Measurements from ENCODE around the gene TBC1D22A. TPM values are rescaled to one million over a fixed set of nuclear protein-coding genes. Genes with fewer than 3 reads are reported as not detected.

Gene TBC1D22A
- total RNA-seq, 1 donor from 2014 or later, result 28.9 TPM

GRCh38 chr22:47102648-47103047, 340.2 kb downstream of the TBC1D22A start:
- peak; percentile 21 for DNase-seq (ENCODE audit: extremely low spot score, unreplicated experiment)
- H3K36me3 Mint-ChIP-seq (ENCODE audit: unreplicated experiment), result no peaks in the 10 kb centered on the region
- peaks cover 16% of the 10 kb centered on the region for H3K4me1 Mint-ChIP-seq (ENCODE audit: unreplicated experiment)
- no peak for TF ChIP-seq CTCF (IDR thresholded peaks at IDR 0.05)
- no peak overlapping the region for H3K27ac Mint-ChIP-seq (ENCODE audit: unreplicated experiment)
- H3K9me3 Mint-ChIP-seq (ENCODE audit: unreplicated experiment), result no peaks in the 10 kb centered on the region
- H3K27me3 Mint-ChIP-seq (ENCODE audit: unreplicated experiment), result no peaks in the 10 kb centered on the region
- H3K4me3 Mint-ChIP-seq (ENCODE audit: unreplicated experiment), result no peak overlapping the region

- Mint-ChIP-seq H3K9me3 (ENCODE audit: unreplicated experiment) (no peaks in the 10 kb centered on the region), H3K27me3 (ENCODE audit: unreplicated experiment) (no peaks in the 10 kb centered on the region), H3K27ac (ENCODE audit: unreplicated experiment) (no peak overlapping the region), H3K36me3 (ENCODE audit: unreplicated experiment) (no peaks in the 10 kb centered on the region), H3K4me1 (ENCODE audit: unreplicated experiment) (peaks cover 19% of the 10 kb centered on the region), H3K4me3 (ENCODE audit: unreplicated experiment) (no peak overlapping the region)
- no peak for TF ChIP-seq CTCF (IDR thresholded peaks at IDR 0.05)
- peak; percentile 1 for DNase-seq (ENCODE audit: extremely low spot score, unreplicated experiment)
Observed at GRCh38 chr22:47105085-47105484, 342.6 kb downstream of the TBC1D22A start.

GRCh38 chr22:47106806-47107205, 344.4 kb downstream of the TBC1D22A start:
- peaks cover 4% of the 10 kb centered on the region for H3K36me3 Mint-ChIP-seq (ENCODE audit: unreplicated experiment)
- no peak overlapping the region for H3K27ac Mint-ChIP-seq (ENCODE audit: unreplicated experiment)
- TF ChIP-seq CTCF (IDR thresholded peaks at IDR 0.05), result no peak
- H3K27me3 Mint-ChIP-seq (ENCODE audit: unreplicated experiment), result no peaks in the 10 kb centered on the region
- H3K4me3 Mint-ChIP-seq (ENCODE audit: unreplicated experiment), result no peak overlapping the region
- H3K4me1 Mint-ChIP-seq (ENCODE audit: unreplicated experiment), result peaks cover 19% of the 10 kb centered on the region
- H3K9me3 Mint-ChIP-seq (ENCODE audit: unreplicated experiment), result no peaks in the 10 kb centered on the region
- no peak for DNase-seq (ENCODE audit: extremely low spot score, unreplicated experiment)

- DNase-seq (ENCODE audit: extremely low spot score, unreplicated experiment), result no peak
- Mint-ChIP-seq H3K4me3 (ENCODE audit: unreplicated experiment) (no peak overlapping the region), H3K9me3 (ENCODE audit: unreplicated experiment) (no peaks in the 10 kb centered on the region), H3K4me1 (ENCODE audit: unreplicated experiment) (peaks cover 19% of the 10 kb centered on the region), H3K36me3 (ENCODE audit: unreplicated experiment) (peaks cover 4% of the 10 kb centered on the region), H3K27me3 (ENCODE audit: unreplicated experiment) (no peaks in the 10 kb centered on the region), H3K27ac (ENCODE audit: unreplicated experiment) (no peak overlapping the region)
- TF ChIP-seq CTCF (IDR thresholded peaks at IDR 0.05), result no peak
Observed at GRCh38 chr22:47107431-47107830, 345.0 kb downstream of the TBC1D22A start.

- H3K27me3 Mint-ChIP-seq (ENCODE audit: unreplicated experiment), result no peaks in the 10 kb centered on the region
- DNase-seq (ENCODE audit: extremely low spot score, unreplicated experiment), result no peak
- TF ChIP-seq CTCF (IDR thresholded peaks at IDR 0.05), result no peak
- H3K36me3 Mint-ChIP-seq (ENCODE audit: unreplicated experiment), result peaks cover 4% of the 10 kb centered on the region
- no peaks in the 10 kb centered on the region for H3K9me3 Mint-ChIP-seq (ENCODE audit: unreplicated experiment)
- H3K4me3 Mint-ChIP-seq (ENCODE audit: unreplicated experiment), result no peak overlapping the region
- H3K4me1 Mint-ChIP-seq (ENCODE audit: unreplicated experiment), result peaks cover 23% of the 10 kb centered on the region
- no peak overlapping the region for H3K27ac Mint-ChIP-seq (ENCODE audit: unreplicated experiment)
Observed at GRCh38 chr22:47110817-47111443, 348.5 kb downstream of the TBC1D22A start.

Measured in osteocyte (in vitro differentiated cells).